Measurements from ENCODE around the gene SMOC2.

GRCh38 chr6:168600381-168600780, 159.4 kb downstream of the SMOC2 start:
- no peak for TF ChIP-seq CTCF (IDR thresholded peaks at IDR 0.05)
- no peak for TF ChIP-seq POLR2A (IDR thresholded peaks at IDR 0.05)

All from thyroid gland (tissue), 4 donors.